Activated naive CD8-positive, alpha-beta T cell treated with anti-CD3 and anti-CD28 coated beads, Interleukin-2, amount 10 ng/mL, durations not matched to agents 7 days and 5 days (primary cell): ENCODE measurements around the gene SMIM20. TPM values are rescaled to one million over a fixed set of nuclear protein-coding genes. Genes with fewer than 3 reads are reported as not detected.
"Not testable (repeated sequence)": the region's sequence is repeated elsewhere in the genome, so short reads cannot be mapped to it uniquely, and the experiment has no call there.

Experiments
- ATAC-seq: fragments of 150-1000 bp; cut with Tn5 transposase; one replicate; pipeline ENCODE4 v1.10.0; 2021; ENCODE audit warnings: low read depth, moderate library complexity
- POLR2A ChIA-PET: fragments of 350-600 bp; sonication (Branson Sonifier 250); formaldehyde crosslinking; loops from one replicate; lab custom pipeline; 2021; ENCODE audit warnings: antibody characterized with exemption; lab: Charles Lee
- DNase-seq: peaks from one replicate; pipeline ENCODE4 v3.0.0; 2021
- H3K27ac Mint-ChIP-seq: one replicate; pipeline ENCODE4 v1.8.0; 2022; ENCODE audit warnings: mild to moderate bottlenecking, mixed read lengths
- H3K27me3 Mint-ChIP-seq: one replicate; pipeline ENCODE4 v1.8.0; 2022; ENCODE audit warnings: mild to moderate bottlenecking, moderate library complexity, mixed read lengths
- H3K36me3 Mint-ChIP-seq: one replicate; pipeline ENCODE4 v1.8.0; 2021; ENCODE audit warnings: mild to moderate bottlenecking, mixed read lengths
- H3K4me1 Mint-ChIP-seq: one replicate; pipeline ENCODE4 v1.8.0; 2021; ENCODE audit warnings: mixed read lengths
- H3K4me3 Mint-ChIP-seq: one replicate; pipeline ENCODE4 v1.8.0; 2022; ENCODE audit warnings: mild to moderate bottlenecking, moderate library complexity, mixed read lengths
- H3K9me3 Mint-ChIP-seq: one replicate; pipeline ENCODE4 v1.8.0; 2021; ENCODE audit warnings: mixed read lengths
- total RNA-seq, 2 experiments: library from RNA; stranded (reverse); gene quantifications; one replicate each; pipeline ENCODE4 v1.2.3, GENCODE V29; 2021

Gene SMIM20
- total RNA-seq = 10 to 100 TPM; 12.9 to 14.9 TPM

DNA sequence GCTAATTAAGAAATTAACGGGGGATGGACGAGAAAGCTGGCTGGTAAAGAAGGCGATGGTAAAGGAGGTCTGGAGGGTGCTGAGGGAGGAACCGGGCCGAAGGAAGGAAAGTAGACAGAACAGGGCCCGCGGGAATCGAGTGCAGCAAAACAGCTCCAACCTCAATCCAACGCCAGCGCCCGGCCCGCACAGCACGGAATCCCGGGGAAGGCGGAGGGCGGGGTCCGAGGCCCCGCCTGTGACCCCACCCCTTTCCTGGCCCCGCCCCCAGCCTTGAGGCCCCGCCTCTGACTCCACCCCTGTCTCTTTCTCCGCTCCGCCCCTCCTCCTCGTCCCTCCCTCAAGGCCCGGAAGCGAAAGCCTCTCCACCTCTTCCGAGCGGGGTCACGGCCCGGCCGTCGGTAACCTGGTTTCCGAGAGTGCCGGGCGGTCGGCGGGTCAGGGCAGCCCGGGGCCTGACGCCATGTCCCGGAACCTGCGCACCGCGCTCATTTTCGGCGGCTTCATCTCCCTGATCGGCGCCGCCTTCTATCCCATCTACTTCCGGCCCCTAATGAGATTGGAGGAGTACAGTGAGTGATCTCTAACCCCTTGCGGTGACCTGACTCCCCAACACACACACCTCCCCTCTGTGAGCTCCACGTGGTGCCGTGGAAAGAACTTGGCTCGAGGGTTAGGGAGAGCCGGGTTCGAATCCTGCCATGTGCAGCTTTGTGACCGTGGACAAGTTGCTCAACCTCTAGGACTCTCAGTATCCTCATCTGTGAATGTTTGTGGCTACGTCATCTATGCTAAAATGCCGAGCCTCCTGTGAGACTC, at the start of gene SMIM20:
SMIM20 (plus strand) TSS at position 370 of the 819 bp plus-strand sequence; CDS start at position 464, 94 bp downstream.
- DNase-seq (peak; percentile 89), ATAC-seq (peak; percentile 95)
- Mint-ChIP-seq H3K4me1 (peaks cover 15% of the 10 kb centered on the region), H3K36me3 (peaks cover 2% of the 10 kb centered on the region), H3K27ac (peak within 1 kb of the TSS; percentile 98), H3K9me3 (no peaks in the 10 kb centered on the region), H3K4me3 (peak within 1 kb of the TSS; percentile 97), H3K27me3 (peaks cover 4% of the 10 kb centered on the region)
- POLR2A ChIA-PET = interaction anchor here (0.6 to 2.6 kb wide), 10 partner anchors 22 to 601 kb away, joined by 3 to 12 read pairs (median 5); no protein-coding TSS in a partner anchor

DNA sequence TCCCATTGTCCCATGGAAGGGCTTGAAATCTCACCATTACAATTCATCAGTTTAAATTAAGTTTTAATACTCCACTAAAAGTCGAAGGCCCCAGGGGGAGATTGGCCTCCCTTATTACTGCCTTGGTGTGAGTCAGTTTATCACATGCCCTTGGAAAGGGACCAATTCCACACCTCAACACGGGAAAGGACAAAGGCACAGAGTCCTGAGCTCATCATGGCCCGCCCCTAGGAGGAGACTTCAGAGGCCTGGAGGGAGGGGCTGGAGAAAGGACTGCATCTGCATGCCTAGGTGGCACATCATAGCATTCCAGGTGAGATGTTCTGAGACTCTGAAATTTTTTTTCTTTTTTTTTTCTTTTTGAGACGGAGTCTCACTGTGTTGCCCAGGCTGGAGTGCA, 48.4 kb upstream of the SMIM20 start:
- Mint-ChIP-seq H3K27ac (no peak overlapping the region), H3K27me3 (peaks cover 3% of the 10 kb centered on the region), H3K4me3 (no peak overlapping the region), H3K9me3 (no peaks in the 10 kb centered on the region), H3K4me1 (peaks cover 12% of the 10 kb centered on the region), H3K36me3 (peaks cover 7% of the 10 kb centered on the region)
- DNase-seq (no peak), ATAC-seq (no peak)
- POLR2A ChIA-PET = no interaction called here

DNA sequence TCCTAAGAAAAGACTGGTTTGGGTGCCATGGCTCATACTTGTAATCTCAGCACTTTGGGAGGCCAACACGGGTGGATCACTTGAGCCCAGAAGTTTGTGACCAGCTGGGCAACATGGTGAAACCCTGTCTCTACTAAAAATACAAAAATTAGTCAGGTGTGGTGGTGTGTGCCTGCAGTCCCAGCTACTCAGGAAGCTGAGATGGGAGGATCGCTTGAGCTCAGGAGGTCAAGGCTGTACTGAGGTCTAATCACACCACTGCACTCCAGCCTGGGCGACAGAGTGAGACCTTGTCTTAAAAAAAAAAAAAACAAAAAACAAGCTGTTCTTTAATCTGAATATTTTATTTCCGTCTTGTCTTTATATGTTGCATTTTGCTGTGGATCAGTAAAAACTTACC, 47.6 kb upstream of the SMIM20 start:
- H3K9me3 Mint-ChIP-seq, H3K4me1 Mint-ChIP-seq, H3K27me3 Mint-ChIP-seq, H3K4me3 Mint-ChIP-seq, ATAC-seq, DNase-seq, H3K27ac Mint-ChIP-seq, POLR2A ChIA-PET, H3K36me3 Mint-ChIP-seq: not testable (repeated sequence)

DNA sequence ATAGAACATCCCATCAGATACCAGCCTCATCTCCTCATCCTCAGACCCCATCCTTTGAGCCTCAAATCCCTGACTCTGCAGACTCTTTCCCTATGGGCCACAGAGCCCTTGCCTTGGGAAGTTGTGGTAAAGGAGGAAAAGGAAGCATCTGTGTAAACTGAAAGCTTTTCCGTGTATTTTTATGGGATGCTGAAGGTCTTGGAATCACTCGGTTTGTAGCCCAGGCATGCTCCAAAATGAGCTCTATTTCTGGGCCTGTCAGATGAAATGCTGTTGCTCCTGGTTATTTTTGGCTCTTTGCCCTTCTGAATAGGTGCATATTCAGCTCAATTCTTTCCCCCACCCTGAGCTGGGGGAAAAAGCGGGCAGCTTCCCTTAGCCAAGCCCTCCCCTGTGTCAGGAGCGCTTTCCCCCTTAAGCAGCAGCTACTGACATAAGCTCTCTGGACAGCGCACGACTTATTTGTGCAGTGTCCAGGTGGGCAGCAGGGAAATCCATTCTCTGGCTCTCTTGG, 46.2 kb upstream of the SMIM20 start:
- H3K4me3 Mint-ChIP-seq = no peak overlapping the region
- POLR2A ChIA-PET = no interaction called here
- no peaks in the 10 kb centered on the region for H3K36me3 Mint-ChIP-seq
- no peaks in the 10 kb centered on the region for H3K9me3 Mint-ChIP-seq
- peaks cover 3% of the 10 kb centered on the region for H3K27me3 Mint-ChIP-seq
- peaks cover 3% of the 10 kb centered on the region for H3K4me1 Mint-ChIP-seq
- no peak overlapping the region for H3K27ac Mint-ChIP-seq
- ATAC-seq (no peak), DNase-seq (no peak)

DNA sequence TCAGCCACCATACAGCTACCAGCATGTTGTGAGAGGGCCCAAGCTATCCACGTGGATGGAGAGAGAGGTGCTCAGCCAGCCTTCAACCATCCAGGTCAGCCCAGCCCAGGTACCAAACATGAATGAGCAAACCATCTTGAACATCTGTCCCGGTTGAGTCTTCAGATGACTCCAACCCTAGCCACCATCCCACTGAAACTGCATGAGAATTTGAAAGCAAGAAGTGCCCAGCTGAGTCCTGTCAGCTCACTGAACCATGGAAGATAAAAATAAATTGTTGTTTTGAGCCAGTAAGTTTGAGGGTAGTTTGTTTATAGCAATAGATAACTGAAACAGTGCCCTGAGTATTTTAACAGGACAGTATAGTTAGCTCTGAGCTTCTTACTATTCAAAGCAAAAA, 43.9 kb upstream of the SMIM20 start:
- POLR2A ChIA-PET = interaction anchor here (1.4 kb wide), 1 partner anchor 10 kb away, joined by 3 read pairs; no protein-coding TSS in a partner anchor
- H3K27me3 Mint-ChIP-seq = peaks cover 3% of the 10 kb centered on the region

DNA sequence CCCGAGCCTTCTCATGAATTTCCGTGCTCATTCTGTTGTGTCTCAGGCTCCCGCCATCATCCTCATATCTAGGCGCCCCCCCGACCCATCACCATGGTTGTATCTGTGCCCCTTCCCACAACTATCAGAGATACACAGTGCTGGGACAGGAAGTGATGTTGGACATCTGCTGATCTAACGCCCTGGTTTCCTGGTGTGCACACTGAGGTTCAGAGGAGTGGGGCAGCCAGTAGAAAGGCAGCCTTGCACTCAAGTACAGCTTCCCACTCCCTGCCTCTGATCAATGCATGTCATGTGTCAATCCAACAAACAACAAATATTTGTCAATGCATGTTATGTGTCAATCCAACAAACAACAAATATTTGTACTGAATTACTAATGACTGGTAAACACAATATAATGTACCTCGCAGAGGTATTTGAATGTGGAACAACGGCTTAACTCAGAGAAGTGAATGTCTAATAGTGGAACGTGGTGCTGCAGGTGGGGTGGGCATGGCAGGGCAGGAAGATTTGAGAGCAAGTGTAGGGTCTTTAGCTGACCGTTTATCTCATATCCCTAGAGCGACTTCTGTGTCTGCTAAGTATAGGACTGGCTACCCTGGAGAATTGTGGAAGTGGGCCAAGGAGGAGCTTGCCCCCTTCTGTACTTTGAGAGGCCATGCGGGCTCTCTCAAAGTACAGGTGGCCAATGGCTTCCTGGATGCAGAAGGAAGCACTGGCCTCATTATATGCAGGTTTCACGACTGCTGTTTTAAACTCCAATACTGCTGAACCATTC, 41.0 kb upstream of the SMIM20 start:
- Mint-ChIP-seq H3K27ac (no peak overlapping the region), H3K36me3 (no peaks in the 10 kb centered on the region), H3K4me3 (no peak overlapping the region), H3K27me3 (peaks cover 3% of the 10 kb centered on the region), H3K4me1 (peaks cover 6% of the 10 kb centered on the region), H3K9me3 (no peaks in the 10 kb centered on the region)
- ATAC-seq (no peak), DNase-seq (no peak)
- POLR2A ChIA-PET = no interaction called here

More for the DNA sequence above, 43.9 kb upstream of the SMIM20 start:
- no peaks in the 10 kb centered on the region for H3K9me3 Mint-ChIP-seq
- H3K4me3 Mint-ChIP-seq = no peak overlapping the region
- H3K36me3 Mint-ChIP-seq = no peaks in the 10 kb centered on the region
- no peak overlapping the region for H3K27ac Mint-ChIP-seq
- ATAC-seq (no peak), DNase-seq (no peak)
- H3K4me1 Mint-ChIP-seq = peaks cover 9% of the 10 kb centered on the region

DNA sequence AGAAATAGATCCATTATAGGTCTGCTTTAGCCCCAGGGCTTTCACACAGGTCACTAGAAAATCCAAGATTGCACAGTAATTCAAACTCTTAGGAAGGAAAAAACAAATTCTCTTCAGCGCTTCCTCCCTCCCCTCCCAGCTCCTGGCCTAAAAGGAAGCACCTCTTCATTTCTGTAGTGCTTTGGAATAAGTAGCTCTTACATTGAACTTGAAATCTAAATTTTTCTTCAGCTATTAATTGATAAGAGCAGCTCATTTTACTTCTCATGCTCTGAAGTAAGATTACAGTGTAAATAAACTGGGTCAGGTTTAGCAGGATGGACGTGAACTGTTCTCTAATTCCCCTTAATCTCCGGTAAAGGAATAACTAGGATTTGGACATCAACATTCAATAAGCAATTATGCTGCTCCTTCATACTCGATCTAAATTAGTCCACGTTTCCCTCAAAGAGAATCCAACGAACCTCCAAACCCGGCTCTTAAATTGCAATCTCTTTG, 40.3 kb upstream of the SMIM20 start:
- DNase-seq (no peak), ATAC-seq (no peak)
- POLR2A ChIA-PET = no interaction called here
- Mint-ChIP-seq H3K27me3 (peaks cover 3% of the 10 kb centered on the region), H3K36me3 (no peaks in the 10 kb centered on the region), H3K4me3 (no peak overlapping the region), H3K27ac (no peak overlapping the region), H3K4me1 (peaks cover 6% of the 10 kb centered on the region), H3K9me3 (no peaks in the 10 kb centered on the region)

DNA sequence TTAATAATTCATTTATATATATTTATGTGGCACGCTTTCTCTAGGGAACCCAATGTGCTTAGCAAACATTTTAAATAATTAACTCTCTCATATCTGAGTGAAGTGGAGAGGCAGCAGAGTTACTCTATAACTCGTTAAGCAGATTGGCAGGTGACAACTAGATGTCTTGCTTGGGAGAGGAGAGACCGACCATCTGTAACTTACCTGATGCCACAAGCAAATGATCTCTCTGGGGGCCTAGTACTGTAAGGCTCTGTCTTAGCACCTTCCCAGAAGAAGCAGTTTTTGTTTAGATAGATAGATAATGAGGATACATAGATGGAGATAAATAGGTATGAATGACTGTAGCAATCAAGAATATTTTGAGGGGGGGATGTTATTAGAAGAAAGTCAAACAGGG, 39.4 kb upstream of the SMIM20 start:
- H3K36me3 Mint-ChIP-seq = peaks cover 1% of the 10 kb centered on the region

DNA sequence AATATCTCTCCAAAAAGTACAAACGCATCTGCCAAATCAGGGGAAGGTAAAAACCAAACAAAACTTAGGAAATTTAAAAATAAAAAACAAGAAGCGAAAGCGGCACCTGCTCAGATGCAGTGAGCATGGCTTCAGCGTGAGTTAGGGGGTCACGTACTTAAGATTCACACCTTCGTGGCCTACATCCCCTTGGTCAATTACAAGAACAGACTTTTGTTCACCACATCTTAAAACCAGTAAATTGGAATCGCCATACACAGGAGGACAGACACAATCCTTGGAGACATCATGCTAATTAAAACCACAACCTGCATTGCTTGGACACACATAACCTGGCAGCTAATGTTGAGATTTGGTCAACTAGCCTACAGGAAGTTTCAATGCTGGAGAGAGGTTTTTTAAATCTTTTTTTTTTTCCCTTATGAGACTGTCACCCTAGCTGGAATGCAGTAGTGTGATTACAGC, 38.7 kb upstream of the SMIM20 start:
- Mint-ChIP-seq H3K27ac (no peak overlapping the region), H3K36me3 (peaks cover 2% of the 10 kb centered on the region), H3K9me3 (no peaks in the 10 kb centered on the region), H3K27me3 (peaks cover 2% of the 10 kb centered on the region), H3K4me1 (peaks cover 6% of the 10 kb centered on the region), H3K4me3 (no peak overlapping the region)
- DNase-seq (no peak), ATAC-seq (no peak)
- POLR2A ChIA-PET = no interaction called here

More for the DNA sequence above, 39.4 kb upstream of the SMIM20 start:
- Mint-ChIP-seq H3K4me3 (no peak overlapping the region), H3K9me3 (no peaks in the 10 kb centered on the region), H3K27me3 (peaks cover 2% of the 10 kb centered on the region), H3K27ac (no peak overlapping the region), H3K4me1 (peaks cover 6% of the 10 kb centered on the region)
- DNase-seq = no peak
- POLR2A ChIA-PET = no interaction called here
- no peak for ATAC-seq

DNA sequence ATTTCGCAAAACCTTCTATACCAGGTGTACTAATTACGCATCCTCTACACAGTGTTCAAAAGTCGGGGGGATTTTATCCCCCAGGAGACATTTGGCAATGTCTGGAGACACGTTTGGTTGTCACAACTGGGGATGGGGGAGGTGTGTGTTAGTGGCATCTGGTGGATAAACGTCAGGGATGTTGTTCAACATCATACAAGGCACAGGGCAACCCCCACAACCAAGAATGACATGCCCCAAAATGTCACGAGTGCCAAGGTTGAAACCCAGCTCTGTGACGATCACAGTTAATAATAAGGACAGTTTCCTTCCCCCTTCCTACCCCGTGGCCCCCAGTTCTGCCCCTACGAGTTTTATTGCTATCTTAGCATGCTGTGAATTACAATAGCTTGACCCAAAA, 35.3 kb upstream of the SMIM20 start:
- POLR2A ChIA-PET = interaction anchor here (0.5 kb wide), 1 partner anchor 420 kb away, joined by 4 read pairs; no protein-coding TSS in a partner anchor
- no peak for ATAC-seq
- no peak overlapping the region for H3K4me3 Mint-ChIP-seq
- H3K9me3 Mint-ChIP-seq = no peaks in the 10 kb centered on the region
- no peaks in the 10 kb centered on the region for H3K4me1 Mint-ChIP-seq
- peaks cover 8% of the 10 kb centered on the region for H3K27me3 Mint-ChIP-seq
- no peak for DNase-seq
- H3K27ac Mint-ChIP-seq = no peak overlapping the region
- peaks cover 2% of the 10 kb centered on the region for H3K36me3 Mint-ChIP-seq

DNA sequence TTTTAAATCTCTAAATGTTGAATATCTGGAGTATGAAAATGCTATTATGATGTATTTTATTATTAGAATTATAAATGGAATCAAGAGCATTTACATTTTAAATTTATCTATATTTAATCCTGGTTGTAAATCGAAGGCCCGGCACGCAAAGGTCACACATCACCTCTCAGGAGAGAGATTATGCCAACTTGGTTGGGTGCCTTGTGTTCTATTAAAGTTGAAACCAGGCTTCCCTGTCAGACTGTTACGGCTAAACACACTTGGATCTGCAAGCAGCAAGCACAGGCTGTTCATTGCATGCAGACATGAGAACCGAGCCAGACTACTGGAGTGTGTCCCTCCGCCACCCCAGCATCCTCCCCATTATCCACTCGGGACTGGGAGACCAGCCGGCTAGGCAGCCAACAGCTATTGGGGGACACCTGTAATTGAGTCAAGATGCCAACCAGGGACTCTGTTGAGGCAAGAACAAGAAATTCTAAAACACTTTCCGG, 34.9 kb upstream of the SMIM20 start:
- POLR2A ChIA-PET = no interaction called here
- no peak overlapping the region for H3K27ac Mint-ChIP-seq
- peaks cover 8% of the 10 kb centered on the region for H3K27me3 Mint-ChIP-seq

DNA sequence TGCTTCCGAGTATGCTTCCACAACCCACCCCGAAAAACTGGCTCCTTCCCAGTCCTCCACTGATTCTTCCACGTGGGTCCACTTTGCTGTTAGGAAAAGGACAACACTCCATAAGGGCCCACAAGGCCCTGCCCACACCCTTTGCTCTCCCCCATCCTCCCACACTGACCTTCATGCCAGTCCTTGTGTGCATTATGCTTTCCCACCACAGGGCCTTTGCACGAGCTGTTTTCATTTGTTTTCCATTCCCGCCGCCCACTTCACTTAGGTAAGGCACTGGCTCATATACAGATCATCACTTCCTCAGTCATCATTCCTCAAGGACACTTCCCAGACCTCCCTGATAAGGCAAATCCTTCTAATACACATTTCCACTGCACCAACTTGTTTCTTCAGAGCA, 34.4 kb upstream of the SMIM20 start:
- Mint-ChIP-seq H3K27ac (no peak overlapping the region), H3K36me3 (peaks cover 2% of the 10 kb centered on the region), H3K4me3 (no peak overlapping the region), H3K4me1 (peaks cover 5% of the 10 kb centered on the region), H3K27me3 (peaks cover 8% of the 10 kb centered on the region), H3K9me3 (no peaks in the 10 kb centered on the region)
- ATAC-seq = no peak
- POLR2A ChIA-PET = no interaction called here
- DNase-seq = no peak

More for the DNA sequence above, 34.9 kb upstream of the SMIM20 start:
- DNase-seq (no peak), ATAC-seq (no peak)
- Mint-ChIP-seq H3K36me3 (peaks cover 2% of the 10 kb centered on the region), H3K9me3 (no peaks in the 10 kb centered on the region), H3K4me1 (peaks cover 3% of the 10 kb centered on the region), H3K4me3 (no peak overlapping the region)
